Natural killer cell treated with Interleukin-12 subunit alpha and Interleukin-12 subunit beta and Interleukin-15 and Interleukin-18, amount 100 ng/mL, for 72 hours (primary cell): Measurements from ENCODE around the gene PPP1R3C. TPM values are rescaled to one million over a fixed set of nuclear protein-coding genes. Genes with fewer than 3 reads are reported as not detected.

Source experiments
- ATAC-seq, 2 donors: fragments of 150-1000 bp; cut with Tn5 transposase in 1 of 2; sonication (Bioruptor Pico), chemical (Tn5 transposase) in 1 of 2; 2 replicates each; pipeline ENCODE4 v1.10.0; 2021
- DNase-seq: peaks from one replicate; pipeline ENCODE4 v3.0.0; 2022; ENCODE audit warnings: low spot score
- H3K27ac Mint-ChIP-seq, 2 donors: 1 replicate in 1 of 2; 2 replicates in 1 of 2; pipeline ENCODE4 v1.8.0; 2022; ENCODE audit warnings: mixed read lengths in 2 of 2, mild to moderate bottlenecking in 1 of 2, moderate library complexity in 1 of 2
- H3K27me3 Mint-ChIP-seq, 2 donors: 1 replicate in 1 of 2; 2 replicates in 1 of 2; pipeline ENCODE4 v1.8.0; 2022; ENCODE audit warnings: mixed read lengths in 2 of 2
- H3K36me3 Mint-ChIP-seq: one replicate; pipeline ENCODE4 v1.8.0; 2022; ENCODE audit warnings: mixed read lengths
- H3K4me1 Mint-ChIP-seq, 2 donors: 1 replicate in 1 of 2; 2 replicates in 1 of 2; pipeline ENCODE4 v1.8.0; 2022; ENCODE audit warnings: low read depth in 2 of 2, mixed read lengths in 2 of 2, mild to moderate bottlenecking in 1 of 2
- H3K4me3 Mint-ChIP-seq: one replicate; pipeline ENCODE4 v1.8.0; 2022; ENCODE audit warnings: mixed read lengths
- H3K9me3 Mint-ChIP-seq: 2 replicates; pipeline ENCODE4 v1.8.0; 2022; ENCODE audit warnings: mixed read lengths
- total RNA-seq, 2 donors: library from RNA; stranded (reverse); gene quantifications; one replicate each; pipeline ENCODE4 v1.2.3, GENCODE V29; 2022

The PPP1R3C gene
- total RNA-seq, 2 donors from 2014 or later: not detected

DNA sequence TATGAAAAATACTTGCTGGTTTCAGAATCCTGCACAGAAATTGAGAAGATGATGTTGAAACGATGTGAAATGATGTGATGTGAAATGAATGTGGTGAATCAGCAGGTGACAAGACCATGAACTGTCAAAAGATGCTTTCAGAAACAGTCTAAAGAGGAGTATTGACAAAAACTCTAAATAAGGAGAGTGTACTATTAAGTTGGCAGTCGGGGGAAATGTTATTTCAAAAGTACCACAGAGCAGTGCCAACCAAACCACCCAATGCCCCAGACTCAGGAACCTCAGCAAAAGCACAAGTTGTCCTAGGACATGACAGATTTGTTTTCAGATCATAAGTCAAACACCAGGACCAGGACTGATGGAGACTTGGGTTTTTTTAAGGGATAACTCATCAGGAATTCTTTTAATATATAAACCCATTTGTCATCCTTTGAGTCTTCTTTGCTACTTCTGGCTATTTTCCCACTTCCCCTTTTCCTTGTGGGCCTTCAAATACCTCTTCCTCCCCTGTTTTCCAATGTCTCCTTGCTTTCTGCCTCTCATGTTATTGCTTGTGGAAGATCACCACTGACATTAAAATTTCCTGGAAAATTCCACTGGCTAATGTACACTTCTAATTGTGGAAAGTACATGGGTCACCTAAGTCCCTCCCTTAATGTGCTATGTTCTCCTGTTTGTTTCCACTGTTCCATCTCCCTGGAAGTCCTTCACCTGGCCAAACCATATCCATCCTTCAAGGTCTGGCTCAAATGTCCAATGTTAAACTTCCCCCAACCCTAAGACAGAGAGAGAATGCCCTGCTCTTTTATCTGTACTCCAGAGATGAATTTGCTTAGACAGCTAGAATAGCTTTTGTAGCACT lies 10.2 kb upstream of the PPP1R3C start:
- Mint-ChIP-seq H3K4me1 (no peaks in the 10 kb centered on the region), H3K27ac (no peak overlapping the region), H3K36me3 (no peaks in the 10 kb centered on the region), H3K4me3 (no peak overlapping the region), H3K9me3 (no peaks in the 10 kb centered on the region), H3K27me3 (peaks cover 40 to 66% of the 10 kb centered on the region in 2 donors)
- ATAC-seq: no peak
- no peak for DNase-seq

DNA sequence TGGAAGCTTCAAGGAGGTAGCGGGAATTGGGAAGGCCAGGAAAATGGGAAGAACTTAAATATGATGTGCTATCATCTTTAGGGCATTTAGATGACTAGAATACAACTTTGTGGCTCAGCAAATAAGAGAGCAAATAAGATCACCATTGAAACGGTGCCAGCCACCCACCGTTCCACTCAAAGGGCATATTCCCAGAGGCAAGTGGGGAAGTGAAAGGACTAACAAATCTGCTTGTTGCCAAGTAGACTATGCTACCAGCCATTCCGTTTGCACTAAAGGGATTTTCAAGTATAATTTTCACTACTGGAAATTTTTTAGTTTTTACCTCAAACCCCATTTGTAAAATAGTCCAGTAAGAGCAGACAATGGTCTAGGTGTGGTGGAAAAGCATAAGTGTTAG lies 4.0 kb upstream of the PPP1R3C start:
- H3K4me1 Mint-ChIP-seq: peaks cover 0 to 5% of the 10 kb centered on the region in 2 donors
- H3K36me3 Mint-ChIP-seq: no peaks in the 10 kb centered on the region
- ATAC-seq: no peak
- H3K9me3 Mint-ChIP-seq: no peaks in the 10 kb centered on the region
- no peak for DNase-seq
- no peak overlapping the region for H3K27ac Mint-ChIP-seq
- peaks cover 40 to 43% of the 10 kb centered on the region in 2 donors for H3K27me3 Mint-ChIP-seq
- no peak overlapping the region for H3K4me3 Mint-ChIP-seq

DNA sequence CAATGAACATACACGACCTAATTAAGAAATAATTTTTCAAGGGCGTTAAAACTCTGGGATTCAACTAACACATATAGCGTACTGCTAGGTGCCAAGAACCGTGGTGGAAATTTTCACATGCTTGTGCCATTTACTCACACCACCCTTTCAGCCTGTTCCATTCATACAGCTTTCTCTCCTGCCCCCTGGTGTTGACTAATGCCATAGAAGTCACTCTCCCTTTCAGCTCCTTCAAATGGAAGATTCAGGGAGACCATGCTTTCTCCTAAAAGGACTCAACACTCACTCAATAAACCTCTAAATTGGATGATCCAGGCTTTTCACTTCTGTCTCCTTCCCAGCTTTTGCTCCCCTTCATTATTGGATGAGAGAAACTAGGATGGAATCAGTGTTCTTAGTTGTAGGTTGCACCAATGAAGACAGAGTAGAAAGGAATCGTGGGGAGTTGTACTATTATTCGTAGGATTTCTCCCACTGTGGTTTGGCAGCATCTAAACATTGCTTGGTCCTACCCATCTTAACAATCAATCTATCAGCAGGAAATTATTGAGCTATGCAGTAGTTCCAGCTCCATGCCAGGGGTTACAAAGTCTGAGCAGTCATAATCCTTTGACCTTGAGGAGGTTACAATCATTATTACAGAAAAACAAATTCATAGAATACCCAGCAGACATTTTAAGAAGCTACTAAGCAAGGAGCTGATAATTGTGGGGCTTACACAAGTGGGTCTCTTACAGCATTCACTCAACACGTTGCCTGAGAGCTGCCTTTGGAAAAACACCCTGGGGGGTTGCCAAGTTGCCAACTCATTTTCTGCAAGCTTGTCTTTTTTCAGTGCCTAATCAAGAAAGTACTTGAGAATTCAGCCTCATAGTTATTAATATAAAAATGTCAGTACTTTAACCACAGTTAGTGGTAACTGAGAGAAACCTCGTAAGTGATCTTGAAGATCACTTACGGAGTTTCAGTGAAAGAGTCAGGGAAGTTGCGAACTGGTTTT lies 2.8 kb upstream of the PPP1R3C start:
- DNase-seq: no peak
- no peak for ATAC-seq
- Mint-ChIP-seq H3K27me3 (peaks cover 45 to 53% of the 10 kb centered on the region in 2 donors), H3K27ac (no peak overlapping the region), H3K4me3 (no peak overlapping the region), H3K4me1 (peaks cover 0 to 5% of the 10 kb centered on the region in 2 donors), H3K9me3 (no peaks in the 10 kb centered on the region), H3K36me3 (no peaks in the 10 kb centered on the region)

DNA sequence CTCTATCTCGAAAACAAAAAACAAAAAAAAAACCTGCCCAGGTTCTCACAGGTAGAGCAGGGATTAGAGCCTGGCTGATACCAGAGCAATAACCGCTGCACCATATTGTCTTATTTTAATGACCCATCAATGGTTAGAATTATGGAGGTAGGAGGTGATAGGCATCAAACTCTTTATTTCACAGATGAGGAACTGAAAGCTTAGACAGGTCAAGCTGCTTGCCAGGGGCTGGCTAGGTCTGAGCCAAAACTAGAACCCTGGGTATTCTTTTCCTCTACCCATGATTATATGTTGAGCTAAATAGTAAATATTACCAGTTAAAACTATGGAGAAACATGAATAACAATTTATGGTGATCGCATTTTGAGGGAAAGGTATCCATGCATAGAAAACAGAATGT lies 2.0 kb upstream of the PPP1R3C start:
- ATAC-seq: no peak
- Mint-ChIP-seq H3K27me3 (peaks cover 46 to 55% of the 10 kb centered on the region in 2 donors), H3K9me3 (no peaks in the 10 kb centered on the region), H3K4me1 (peaks cover 0 to 5% of the 10 kb centered on the region in 2 donors), H3K4me3 (no peak overlapping the region), H3K36me3 (no peaks in the 10 kb centered on the region), H3K27ac (no peak overlapping the region)
- DNase-seq: no peak

DNA sequence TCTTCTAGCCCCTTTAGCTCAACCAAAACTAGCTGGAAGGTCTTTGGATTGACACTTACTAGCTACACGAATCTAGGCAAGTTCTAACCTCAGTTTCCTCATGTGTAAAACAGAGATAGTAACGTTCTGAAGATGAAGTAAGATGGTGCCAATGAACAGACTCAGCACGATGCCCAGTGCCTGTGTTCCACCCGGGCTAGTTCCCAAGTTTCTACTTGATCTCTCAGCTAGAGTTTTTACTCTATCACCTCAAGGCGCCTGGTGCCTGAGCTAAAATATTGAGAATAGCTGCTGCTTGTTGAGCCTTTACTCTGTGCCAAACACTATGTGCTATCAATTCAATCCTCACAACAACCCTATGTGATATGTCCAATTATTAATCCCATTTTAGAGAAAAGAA lies 1.4 kb upstream of the PPP1R3C start:
- Mint-ChIP-seq H3K4me1 (peaks cover 0 to 5% of the 10 kb centered on the region in 2 donors), H3K4me3 (no peak overlapping the region), H3K9me3 (no peaks in the 10 kb centered on the region), H3K27ac (no peak overlapping the region), H3K36me3 (no peaks in the 10 kb centered on the region), H3K27me3 (peaks cover 49 to 58% of the 10 kb centered on the region in 2 donors)
- ATAC-seq (no peak), DNase-seq (no peak)

DNA sequence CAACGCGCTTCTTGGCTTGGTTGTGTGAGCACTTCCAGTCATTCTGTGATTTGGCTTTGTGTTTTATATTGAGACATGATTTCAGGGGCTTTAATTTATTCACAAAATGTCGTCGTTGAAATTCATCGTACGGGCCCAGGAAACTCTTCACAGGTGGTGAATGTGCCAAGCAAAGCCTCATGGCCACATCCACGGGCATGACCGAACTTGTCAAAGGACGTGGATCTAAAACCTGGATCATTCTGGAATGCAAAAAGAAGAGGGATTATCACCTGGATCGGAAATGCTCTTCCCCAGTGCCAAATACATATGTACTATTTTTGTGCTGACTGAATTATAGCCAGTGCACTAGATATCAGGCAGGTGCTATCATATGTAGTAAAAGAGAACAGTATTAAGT lies 2.2 kb downstream of the PPP1R3C start:
- peaks cover 0 to 5% of the 10 kb centered on the region in 2 donors for H3K4me1 Mint-ChIP-seq
- DNase-seq: no peak
- H3K27ac Mint-ChIP-seq: no peak overlapping the region
- no peaks in the 10 kb centered on the region for H3K9me3 Mint-ChIP-seq
- no peak for ATAC-seq
- H3K27me3 Mint-ChIP-seq: peaks cover 37 to 50% of the 10 kb centered on the region in 2 donors
- no peak overlapping the region for H3K4me3 Mint-ChIP-seq
- H3K36me3 Mint-ChIP-seq: no peaks in the 10 kb centered on the region

DNA sequence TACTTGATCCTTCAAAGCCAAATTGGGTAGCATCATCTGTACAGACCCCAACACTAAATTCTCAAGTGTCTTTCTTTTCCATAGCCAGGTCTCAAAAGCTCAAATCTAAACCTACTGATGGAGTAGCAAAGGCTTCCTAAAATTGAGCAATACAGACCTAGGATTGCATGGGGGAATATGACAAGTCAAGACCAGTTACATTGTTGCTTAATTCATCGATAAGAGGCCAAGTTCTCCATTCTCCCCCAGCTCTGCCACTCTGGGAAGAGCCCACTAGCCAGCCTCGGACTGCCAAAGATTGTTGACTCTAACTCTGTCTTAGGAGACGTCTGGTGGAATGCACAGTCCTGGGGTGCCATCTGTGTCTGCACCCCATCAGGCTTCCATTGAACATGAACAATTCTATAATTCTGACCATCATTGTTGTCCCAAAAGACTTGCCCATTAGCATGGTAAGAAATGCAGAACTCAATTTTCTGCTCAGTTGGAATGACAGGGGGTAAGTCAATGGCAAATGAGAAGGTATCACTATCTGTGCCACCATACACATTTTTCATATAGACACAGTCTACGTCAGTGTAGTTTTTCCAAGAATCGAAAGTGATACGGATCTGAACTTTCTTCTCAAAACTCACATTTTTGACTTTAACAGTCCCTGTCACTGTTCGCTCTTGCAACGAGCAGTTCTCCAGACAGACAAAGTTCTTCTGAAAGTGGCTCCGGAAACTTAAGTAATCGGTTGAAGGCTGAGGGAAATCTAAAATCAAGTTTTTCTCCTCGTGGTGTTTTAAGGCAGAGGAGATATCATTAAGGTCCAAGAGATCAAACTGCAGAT lies 2.9 kb downstream of the PPP1R3C start:
- H3K27me3 Mint-ChIP-seq: peaks cover 34 to 52% of the 10 kb centered on the region in 2 donors
- no peaks in the 10 kb centered on the region for H3K9me3 Mint-ChIP-seq
- H3K4me1 Mint-ChIP-seq: peaks cover 0 to 5% of the 10 kb centered on the region in 2 donors

DNA sequence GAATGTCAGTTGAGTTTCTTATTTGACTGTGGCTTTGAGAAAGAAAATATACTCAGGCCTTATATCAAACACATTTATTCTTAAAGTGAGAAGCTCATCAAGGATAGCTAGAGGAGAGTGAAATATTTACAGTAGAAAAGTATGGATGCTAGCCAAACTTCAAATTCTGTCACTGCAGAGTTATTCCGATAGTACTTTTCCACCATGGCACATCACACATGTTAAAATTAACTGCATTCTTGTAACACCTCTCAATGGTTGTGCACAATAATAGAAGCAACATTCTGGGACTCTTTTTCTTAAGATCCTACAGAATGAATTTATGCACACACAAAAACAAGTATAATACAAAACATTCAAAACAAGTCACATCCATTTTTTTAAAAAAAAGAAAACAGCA lies 4.5 kb downstream of the PPP1R3C start:
- DNase-seq (no peak), ATAC-seq (no peak)
- Mint-ChIP-seq H3K4me1 (peaks cover 0 to 3% of the 10 kb centered on the region in 2 donors), H3K4me3 (no peak overlapping the region), H3K27me3 (peaks cover 30 to 42% of the 10 kb centered on the region in 2 donors), H3K27ac (no peak overlapping the region), H3K9me3 (no peaks in the 10 kb centered on the region), H3K36me3 (no peaks in the 10 kb centered on the region)

More for the DNA sequence above, 2.9 kb downstream of the PPP1R3C start:
- DNase-seq (no peak), ATAC-seq (no peak)
- Mint-ChIP-seq H3K27ac (no peak overlapping the region), H3K4me3 (no peak overlapping the region), H3K36me3 (no peaks in the 10 kb centered on the region)

DNA sequence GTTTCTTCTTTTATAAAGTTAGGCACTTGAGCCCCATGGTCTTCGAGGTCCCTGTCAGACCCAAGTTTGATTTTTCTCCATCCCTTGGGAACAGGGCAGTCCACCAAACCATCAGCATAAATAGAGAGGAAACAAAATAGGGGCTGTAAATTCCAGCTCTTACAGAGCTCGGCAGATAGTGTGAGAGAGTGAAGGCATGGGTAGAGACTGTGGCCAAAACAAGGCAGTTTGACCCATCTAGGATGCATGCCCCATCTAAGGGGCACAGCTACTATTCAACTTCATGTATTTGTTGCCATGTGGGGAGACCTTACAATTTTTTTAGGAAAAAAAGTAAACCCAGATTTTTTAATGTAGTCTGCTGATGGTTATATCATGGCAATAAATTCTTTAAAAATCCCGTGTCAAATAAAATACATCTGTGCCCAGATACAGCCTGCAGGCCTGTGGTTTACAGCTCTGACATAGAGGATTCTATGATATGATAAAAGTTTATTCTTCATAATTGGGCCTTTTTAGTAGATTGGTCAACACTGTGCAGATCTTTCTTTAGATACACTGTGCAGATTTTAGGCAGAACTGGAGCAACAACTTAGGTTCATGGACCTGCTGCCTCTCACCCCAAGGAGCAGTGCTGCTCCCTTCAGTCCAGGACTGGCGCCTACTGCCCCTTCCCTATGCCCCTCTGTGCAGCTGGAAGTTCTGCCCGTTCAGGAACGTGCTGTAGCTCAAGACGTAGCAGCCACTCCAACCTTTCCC lies 5.3 kb downstream of the PPP1R3C start:
- ATAC-seq (no peak), DNase-seq (no peak)
- H3K27ac Mint-ChIP-seq: no peak overlapping the region
- H3K9me3 Mint-ChIP-seq: no peaks in the 10 kb centered on the region
- H3K4me1 Mint-ChIP-seq: no peaks in the 10 kb centered on the region
- no peaks in the 10 kb centered on the region for H3K36me3 Mint-ChIP-seq
- H3K4me3 Mint-ChIP-seq: no peak overlapping the region
- peaks cover 30 to 46% of the 10 kb centered on the region in 2 donors for H3K27me3 Mint-ChIP-seq

DNA sequence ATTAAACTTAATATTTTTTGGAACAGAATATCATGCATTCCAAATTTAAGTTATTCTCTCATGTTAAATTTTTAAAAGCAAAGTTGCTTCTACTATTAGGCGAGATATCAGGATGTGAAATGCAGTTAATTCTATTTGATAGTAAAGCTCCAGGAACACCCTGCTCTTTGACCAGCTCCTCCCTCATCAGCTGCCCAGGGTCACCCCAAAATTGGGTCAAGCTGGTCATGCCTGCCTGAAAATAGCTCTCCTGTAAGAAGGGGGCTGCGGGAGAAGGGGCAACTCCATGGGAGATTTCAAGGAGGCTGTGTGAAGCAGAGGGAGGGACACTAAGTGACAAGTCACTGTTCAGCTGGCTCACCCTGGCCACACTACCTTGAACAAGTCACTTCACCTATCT lies 5.9 kb downstream of the PPP1R3C start:
- H3K4me3 Mint-ChIP-seq: no peak overlapping the region
- H3K27me3 Mint-ChIP-seq: peaks cover 29 to 43% of the 10 kb centered on the region in 2 donors
- H3K9me3 Mint-ChIP-seq: no peaks in the 10 kb centered on the region
- no peaks in the 10 kb centered on the region for H3K36me3 Mint-ChIP-seq
- DNase-seq: no peak
- H3K27ac Mint-ChIP-seq: no peak overlapping the region
- no peaks in the 10 kb centered on the region for H3K4me1 Mint-ChIP-seq
- no peak for ATAC-seq

DNA sequence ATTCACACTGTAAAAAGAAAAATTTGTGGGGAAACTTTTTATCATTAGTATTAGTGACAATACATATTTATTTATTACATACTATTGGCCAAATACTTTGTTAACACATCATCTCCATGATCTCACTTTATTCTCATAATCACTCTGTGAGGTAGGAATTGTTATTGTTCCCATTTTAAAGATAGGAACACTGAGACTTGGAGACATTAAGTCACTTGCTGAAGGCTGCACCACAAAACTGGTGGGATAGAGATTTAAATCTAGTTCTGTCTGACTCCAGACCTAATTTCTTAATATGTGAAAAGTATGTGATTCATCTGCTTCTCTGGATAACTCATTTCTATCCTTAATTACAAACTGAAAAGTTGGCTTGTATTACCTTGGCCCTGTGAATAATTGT lies 8.2 kb downstream of the PPP1R3C start:
- Mint-ChIP-seq H3K27me3 (peaks cover 23 to 28% of the 10 kb centered on the region in 2 donors), H3K27ac (no peak overlapping the region), H3K4me3 (no peak overlapping the region), H3K36me3 (no peaks in the 10 kb centered on the region), H3K9me3 (no peaks in the 10 kb centered on the region), H3K4me1 (no peaks in the 10 kb centered on the region)
- no peak for DNase-seq
- ATAC-seq: no peak

DNA sequence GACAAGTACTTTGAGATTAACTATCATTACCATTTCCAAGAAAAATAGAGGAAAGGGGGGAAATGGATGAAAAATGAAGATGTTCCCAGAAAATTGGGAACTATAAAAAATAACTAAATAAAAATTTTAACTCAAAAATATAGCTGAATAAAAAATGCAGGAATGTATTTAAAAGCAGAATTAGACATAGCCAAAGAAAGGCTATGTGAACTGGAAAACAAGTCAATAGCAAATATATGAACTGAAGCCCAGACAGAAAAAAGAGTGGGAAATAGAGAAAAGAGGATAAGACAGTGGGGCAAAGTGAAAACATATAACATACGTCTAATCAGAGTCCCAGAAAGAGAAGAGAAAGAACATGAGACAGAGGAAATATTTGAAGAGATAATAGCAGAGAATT lies 10.3 kb downstream of the PPP1R3C start:
- ATAC-seq: no peak
- H3K4me3 Mint-ChIP-seq: no peak overlapping the region
- H3K36me3 Mint-ChIP-seq: no peaks in the 10 kb centered on the region
- peaks cover 19 to 29% of the 10 kb centered on the region in 2 donors for H3K27me3 Mint-ChIP-seq
- H3K27ac Mint-ChIP-seq: no peak overlapping the region
- H3K4me1 Mint-ChIP-seq: no peaks in the 10 kb centered on the region
- no peaks in the 10 kb centered on the region for H3K9me3 Mint-ChIP-seq
- DNase-seq: no peak
